ENCODE data around the gene RNF126.

Gene RNF126

GRCh38 chr19:662962-663681 is at the start of gene RNF126:
Gene RNF126 (minus strand): TSS chr19:663214. CDS start chr19:663121, 93 bp downstream.
- Mint-ChIP-seq H3K4me3 (peak within 1 kb of the TSS; percentile 83 to 88 (median 86)), H3K9me3 (no peaks in the 10 kb centered on the region), H3K4me1 (peaks cover 28% of the 10 kb centered on the region), H3K27ac (peak within 1 kb of the TSS; percentile 54 to 88 (median 63)), H3K36me3 (ENCODE audit: low read depth) (no peaks in the 10 kb centered on the region), H3K27me3 (ENCODE audit: low read depth) (no peaks in the 10 kb centered on the region)
- TF ChIP-seq CTCF (IDR thresholded peaks at IDR 0.05; ENCODE audit: unreplicated experiment in 3 of 3), result no peak

- Mint-ChIP-seq H3K9me3 (no peaks in the 10 kb centered on the region), H3K36me3 (ENCODE audit: low read depth) (peaks cover 13% of the 10 kb centered on the region), H3K27ac (peak overlapping the region; percentile 55 to 92 (median 79)), H3K4me3 (peak overlapping the region; percentile 70 to 89 (median 86)), H3K4me1 (peaks cover 11% of the 10 kb centered on the region), H3K27me3 (ENCODE audit: low read depth) (peaks cover 3% of the 10 kb centered on the region)
- TF ChIP-seq CTCF (IDR thresholded peaks at IDR 0.05; ENCODE audit: unreplicated experiment in 3 of 3), result no peak
Measured at GRCh38 chr19:711254-711653, 48.2 kb upstream of the RNF126 start.

- peaks cover 10% of the 10 kb centered on the region for H3K36me3 Mint-ChIP-seq (ENCODE audit: low read depth)
- peaks cover 11% of the 10 kb centered on the region for H3K4me1 Mint-ChIP-seq
- peak overlapping the region; percentile 55 to 83 (median 79) for H3K27ac Mint-ChIP-seq
- TF ChIP-seq CTCF (IDR thresholded peaks at IDR 0.05; ENCODE audit: unreplicated experiment in 3 of 3), result no peak
- no peaks in the 10 kb centered on the region for H3K9me3 Mint-ChIP-seq
- peak overlapping the region; percentile 70 to 89 (median 86) for H3K4me3 Mint-ChIP-seq
- peaks cover 4% of the 10 kb centered on the region for H3K27me3 Mint-ChIP-seq (ENCODE audit: low read depth)
Measured at GRCh38 chr19:710767-711166, 47.8 kb upstream of the RNF126 start.

- no peak overlapping the region for H3K27ac Mint-ChIP-seq
Measured at GRCh38 chr19:709965-710571, 47.1 kb upstream of the RNF126 start.

GRCh38 chr19:709196-709964 is 46.4 kb upstream of the RNF126 start:
- TF ChIP-seq CTCF (IDR thresholded peaks at IDR 0.05; ENCODE audit: unreplicated experiment in 3 of 3), result no peak
- Mint-ChIP-seq H3K27ac (no peak overlapping the region), H3K4me3 (peak overlapping the region; percentile 77 to 78 (median 77)), H3K27me3 (ENCODE audit: low read depth) (peaks cover 4% of the 10 kb centered on the region), H3K4me1 (peaks cover 11% of the 10 kb centered on the region), H3K36me3 (ENCODE audit: low read depth) (peaks cover 3% of the 10 kb centered on the region), H3K9me3 (no peaks in the 10 kb centered on the region)

More at GRCh38 chr19:709965-710571, 47.1 kb upstream of the RNF126 start:
- H3K27me3 Mint-ChIP-seq (ENCODE audit: low read depth), result peaks cover 4% of the 10 kb centered on the region
- H3K4me1 Mint-ChIP-seq, result peaks cover 11% of the 10 kb centered on the region
- TF ChIP-seq CTCF (IDR thresholded peaks at IDR 0.05; ENCODE audit: unreplicated experiment in 3 of 3), result no peak
- H3K4me3 Mint-ChIP-seq, result peak overlapping the region in 2 of 3 experiments; percentile 16 to 77
- peaks cover 3% of the 10 kb centered on the region for H3K36me3 Mint-ChIP-seq (ENCODE audit: low read depth)
- H3K9me3 Mint-ChIP-seq, result no peaks in the 10 kb centered on the region

All from nephron (organoid).